CD4-positive, alpha-beta T cell treated with Interleukin-21 for 1 hour (primary cell): Measurements from ENCODE around the gene NRARP.

ENCODE experiments used
- DNase-seq: peaks from one replicate; pipeline ENCODE4 v3.0.0-alpha.2; 2020

Gene NRARP

DNA sequence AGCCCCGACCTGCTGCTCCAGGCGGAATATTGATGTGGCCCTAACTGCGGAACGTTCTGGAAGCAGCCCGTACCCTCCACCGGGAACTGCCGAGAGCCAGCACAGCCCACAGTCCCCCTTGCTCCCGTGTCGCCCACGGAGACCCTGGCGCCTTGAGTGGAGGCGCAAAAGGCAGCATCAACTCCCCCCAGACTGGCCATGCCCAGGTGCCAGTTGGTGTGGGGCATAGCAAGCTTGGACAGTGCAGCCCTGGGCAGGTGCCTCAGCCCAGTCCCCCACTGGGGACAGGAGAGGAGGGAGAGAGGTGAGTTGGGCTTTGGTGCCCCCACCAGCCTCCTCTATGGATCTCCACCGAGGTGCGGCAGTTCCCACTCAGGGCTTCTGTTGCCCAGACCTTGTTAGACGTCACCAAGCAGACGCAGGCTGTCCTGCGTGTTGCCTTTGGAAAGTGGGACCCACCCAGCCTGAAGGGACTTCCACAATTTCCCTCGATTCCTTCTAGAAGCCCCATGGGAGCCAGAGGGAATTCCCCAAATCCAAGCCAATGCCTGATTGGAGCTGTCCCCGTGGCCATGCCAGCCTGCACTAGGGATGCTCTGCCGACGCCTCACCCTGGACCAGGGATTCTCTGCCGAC is 19.8 kb upstream of the NRARP start:
- DNase-seq, result no peak

DNA sequence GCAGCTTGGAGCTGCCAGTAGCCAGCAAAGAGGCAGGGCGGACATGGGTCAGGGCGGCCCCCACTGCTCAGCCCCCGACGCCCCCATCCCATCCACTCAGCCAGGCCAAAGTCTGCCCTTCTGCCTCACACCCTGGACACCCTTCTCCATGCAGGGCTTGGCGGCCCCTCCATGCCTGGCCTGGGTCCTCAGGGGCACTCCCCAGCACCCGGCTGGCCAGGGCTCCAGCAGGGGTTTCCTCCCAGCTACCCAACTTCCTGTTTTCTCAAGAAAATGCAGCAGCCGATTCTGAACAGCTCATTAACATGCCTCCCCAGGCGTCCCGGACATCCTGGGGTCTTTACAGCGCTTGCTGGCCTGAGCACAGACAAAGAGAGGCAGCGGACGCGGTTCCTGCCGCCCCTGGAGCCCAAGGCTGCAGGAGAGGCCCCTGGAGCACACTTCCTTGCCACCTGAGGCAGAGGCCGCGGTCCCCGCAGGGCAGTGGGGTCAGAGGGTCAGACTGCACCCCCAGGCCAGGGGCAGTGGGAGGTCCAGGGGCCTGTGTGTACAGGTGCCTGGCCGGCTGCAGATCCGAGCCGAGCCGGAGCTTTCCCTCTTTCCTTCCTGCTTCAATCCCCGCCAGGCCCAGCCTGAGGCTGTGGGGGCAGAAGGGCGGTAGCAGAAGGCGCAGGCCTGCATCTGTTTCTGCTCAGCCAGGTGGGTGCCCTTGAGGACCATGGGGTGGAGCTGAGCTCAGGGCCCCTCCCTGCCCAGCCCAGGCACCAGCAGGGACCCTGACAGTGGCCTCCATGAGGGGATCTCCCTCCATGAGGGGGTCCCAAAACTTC is 18.7 kb upstream of the NRARP start:
- DNase-seq, result peak; percentile 28

DNA sequence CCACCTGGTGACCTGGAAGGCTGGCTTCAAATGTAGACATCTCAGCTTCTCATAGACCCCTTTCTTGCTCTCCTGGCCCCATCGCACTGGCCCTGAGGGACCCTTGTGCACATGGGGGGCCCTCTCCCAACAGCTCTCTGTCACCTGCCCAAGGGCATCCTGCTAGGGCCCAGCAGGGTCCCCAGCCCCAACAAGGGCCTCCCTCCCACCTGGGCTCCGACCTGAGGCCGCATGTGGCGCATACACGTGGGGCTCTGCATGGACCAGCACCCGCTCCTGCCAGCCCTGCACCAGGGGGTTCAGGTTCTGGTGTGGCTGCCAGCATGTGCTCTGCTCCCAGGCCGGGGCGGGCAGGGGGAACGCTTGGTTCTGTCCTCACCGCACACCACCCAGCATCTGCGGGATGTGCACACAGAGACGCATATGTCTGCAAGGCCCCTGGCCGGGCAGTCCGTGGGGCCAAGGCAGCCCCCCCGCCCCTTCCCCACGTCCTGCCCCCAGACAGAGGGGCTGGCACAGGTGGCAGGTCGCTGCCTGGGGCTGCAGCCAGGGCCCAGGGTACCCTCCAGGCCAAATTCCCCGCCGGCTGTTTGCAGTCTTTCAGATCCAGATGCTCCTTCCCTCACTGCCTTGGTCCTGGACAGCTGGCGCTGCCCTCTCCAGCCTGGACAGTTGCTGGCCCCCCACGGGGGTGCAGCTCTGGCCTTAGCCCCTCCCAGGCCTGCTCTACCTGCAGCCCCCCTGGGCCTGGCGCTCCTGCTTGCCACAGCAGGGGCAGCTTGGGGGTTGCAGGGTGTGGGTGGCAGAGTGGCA is 17.9 kb upstream of the NRARP start:
- DNase-seq, result no peak

DNA sequence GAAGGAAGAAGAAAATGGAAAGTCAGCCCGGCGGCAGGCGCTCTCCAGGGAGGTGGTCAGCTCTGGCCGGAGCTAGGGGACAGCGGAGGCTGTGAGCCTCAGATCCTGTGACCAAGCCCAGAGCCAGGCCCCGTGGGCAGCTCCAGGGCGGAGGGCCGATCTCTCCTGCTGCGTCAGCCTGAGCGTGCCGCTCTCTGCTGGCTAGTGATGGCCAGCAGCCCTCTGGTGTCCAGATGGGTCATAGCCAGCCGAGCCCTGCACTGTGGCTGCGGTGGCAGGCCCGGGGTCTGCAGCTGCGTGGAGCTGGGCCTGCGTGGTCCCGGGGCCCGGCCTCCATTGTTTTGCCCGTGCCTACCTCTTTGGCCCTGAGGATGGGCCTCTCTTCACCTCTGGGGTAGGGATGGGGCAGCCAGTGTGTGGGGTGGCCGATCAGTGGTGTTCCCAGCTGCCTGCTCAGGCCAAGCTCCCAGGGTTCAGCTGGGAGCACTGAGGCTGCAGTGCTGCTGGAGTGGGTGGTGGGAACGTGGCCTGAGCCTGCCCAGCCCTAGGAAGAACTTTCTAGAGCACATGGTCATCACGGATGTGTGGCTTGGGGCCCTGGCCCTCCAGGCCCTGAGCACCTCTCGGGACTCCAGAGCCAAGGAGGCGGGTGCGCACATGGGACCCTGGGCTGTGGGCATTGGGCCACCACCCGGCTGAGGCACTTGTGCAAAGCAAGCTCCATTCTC is 17.1 kb upstream of the NRARP start:
- no peak for DNase-seq

DNA sequence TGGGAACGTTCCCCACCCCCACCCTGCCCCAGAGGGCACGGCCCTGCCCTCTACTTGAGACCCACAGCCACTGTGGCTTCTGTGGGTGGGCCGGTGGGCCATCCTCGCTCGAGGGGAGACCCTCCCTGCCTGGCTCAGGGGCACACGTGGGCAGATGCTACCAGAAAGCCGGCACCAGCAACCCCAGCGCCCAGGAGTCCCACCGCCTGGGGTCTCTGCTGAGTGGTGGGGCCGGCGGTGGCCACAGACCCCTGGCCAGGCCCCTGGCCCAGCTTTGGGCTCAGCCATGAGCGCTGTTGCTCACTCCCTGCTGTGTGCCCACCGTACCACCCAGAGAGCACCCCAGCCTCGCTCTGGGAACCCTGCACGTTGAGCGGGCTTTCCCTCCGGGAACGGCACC is 16.5 kb upstream of the NRARP start:
- DNase-seq, result no peak

DNA sequence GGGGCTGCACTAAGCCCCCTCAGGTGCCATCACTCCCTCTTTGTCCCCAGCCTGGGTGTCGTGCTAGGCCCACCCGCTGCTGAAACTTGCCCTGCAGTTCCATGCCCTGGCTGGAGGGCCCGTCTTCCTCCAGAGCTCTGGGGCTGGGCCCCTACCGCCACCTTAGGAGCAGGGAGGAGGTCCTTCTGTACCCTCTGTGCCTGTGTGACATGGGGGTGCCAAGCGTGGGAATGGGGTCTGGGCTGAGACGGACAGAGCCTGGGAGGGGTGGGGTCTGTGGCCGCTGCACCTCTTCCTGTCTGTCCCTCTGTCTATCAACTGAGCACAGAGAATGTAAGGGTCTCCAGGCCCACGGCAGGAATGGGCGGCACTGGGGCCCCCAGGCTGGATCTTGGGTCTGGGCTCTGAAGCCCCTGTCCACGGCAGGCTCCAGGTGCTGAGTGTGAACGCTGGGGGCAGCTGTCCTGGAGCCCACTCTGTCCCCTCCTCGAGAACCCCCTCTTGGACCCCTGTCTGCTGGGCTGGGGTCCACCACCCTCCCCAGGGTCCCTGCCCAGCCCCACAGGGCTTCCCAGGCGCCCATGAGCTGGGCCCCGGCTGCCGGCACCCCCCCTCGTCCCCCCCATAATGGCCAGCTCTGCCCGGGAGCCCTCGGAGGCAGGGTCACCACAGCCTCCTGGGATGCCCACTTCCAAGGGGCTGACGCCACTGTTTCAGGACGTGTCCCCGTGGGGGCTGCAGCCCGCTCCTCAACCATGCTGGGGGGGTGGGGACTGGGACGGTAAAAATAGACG is 15.8 kb upstream of the NRARP start:
- DNase-seq, result no peak

DNA sequence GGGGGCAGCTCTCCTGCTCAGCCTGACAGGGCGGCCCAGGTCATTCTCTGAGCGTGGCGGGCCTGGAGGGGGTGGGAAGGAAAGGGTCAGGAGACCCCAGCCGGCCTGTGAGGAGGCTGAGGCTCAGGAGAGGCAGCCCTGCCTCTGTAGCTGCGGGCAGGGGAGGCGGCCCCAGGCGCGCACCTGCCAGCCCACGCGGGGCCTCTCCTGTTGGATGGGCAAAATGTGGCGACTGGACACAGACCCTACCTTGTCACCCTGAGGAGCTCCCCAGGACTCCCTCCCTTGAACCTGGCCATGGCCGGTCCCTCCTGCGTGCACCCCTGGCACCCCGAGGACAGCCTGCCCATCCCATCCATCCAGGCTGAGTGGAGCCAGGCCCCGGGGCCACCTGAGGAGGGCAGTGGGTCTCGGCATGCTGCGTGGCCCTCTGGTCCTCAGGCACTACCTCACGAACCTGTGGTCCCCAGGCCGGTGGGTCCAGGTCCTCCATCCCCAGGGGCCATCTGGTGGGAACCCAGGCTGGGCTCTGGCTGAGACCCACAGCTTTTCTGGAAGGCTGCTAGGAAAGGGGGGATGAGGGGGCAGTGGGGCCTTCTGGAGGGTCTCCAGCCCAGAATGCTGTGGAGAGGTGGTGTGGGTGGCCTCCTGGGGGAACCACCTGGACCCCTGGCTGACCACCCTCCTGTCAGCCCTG is 15.1 kb upstream of the NRARP start:
- DNase-seq, result no peak

DNA sequence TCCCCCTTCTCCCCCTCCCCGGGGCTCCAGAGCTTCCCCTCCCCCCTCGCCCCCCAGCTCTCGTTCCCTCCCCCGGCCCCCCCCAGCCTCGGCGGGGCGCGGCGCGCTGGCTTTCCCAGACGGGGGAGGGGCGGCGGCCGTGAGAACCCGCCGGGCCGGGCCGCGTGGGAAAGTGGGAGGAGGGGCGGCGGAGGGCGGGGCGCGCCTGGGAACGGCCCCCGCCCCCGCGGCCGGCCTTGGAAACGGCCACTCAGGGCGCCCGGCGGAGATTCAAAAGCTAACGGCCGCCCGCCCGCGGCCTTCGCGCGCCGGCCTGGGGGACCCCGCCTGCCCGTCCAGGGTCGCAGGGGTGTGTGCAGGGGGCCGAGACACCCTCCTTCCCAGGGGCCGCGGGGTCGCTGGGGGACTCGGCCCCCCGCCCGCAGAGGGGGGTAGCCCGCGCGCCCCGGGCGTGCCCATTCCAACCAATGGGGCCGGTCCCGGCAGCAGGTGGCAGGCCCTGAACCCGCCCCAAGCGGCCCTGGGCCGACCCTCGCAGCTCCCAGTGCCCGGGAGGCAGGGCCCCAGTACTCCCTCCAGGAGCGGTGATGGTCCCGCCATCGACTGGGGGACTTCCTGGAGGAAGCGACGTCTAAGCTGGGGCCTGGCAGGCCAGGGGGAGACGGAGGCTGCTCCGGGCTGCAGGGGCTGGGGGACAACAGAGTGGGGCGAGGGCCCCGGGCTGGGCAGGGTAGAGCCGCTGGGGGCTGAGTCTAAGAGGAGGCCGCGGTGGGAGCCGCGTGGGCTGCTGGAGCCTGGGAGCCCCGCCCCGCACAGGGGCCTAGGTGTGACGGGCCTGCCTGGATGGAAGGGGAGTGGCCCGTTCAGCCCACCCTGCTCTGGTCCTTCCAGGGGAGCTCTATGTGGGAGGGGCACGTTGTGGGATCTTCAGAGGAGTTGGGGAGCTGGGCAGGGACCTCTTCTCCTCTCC is 14.2 kb upstream of the NRARP start:
- DNase-seq, result no peak

DNA sequence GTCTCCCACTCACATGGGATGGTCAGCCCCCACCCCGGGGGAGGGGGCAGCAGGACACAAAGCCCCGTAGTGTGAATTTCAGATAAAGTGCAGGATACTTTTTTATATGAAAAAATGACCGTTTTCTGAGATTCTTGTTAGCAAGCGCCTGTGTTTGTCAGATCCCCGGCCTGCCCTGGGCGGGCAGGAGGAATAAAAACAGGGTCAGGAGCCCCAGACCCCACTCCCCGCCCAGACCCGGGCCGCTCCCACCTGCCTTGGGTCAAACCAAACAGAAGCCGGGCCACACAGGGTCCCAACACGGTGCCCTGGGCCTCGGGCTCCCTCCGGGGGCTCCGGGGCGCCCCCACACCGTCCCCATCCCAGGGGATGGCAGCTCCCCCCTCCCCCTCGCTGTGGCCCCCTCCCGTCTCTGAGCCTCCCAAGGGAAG is 13.5 kb upstream of the NRARP start:
- DNase-seq, result no peak

DNA sequence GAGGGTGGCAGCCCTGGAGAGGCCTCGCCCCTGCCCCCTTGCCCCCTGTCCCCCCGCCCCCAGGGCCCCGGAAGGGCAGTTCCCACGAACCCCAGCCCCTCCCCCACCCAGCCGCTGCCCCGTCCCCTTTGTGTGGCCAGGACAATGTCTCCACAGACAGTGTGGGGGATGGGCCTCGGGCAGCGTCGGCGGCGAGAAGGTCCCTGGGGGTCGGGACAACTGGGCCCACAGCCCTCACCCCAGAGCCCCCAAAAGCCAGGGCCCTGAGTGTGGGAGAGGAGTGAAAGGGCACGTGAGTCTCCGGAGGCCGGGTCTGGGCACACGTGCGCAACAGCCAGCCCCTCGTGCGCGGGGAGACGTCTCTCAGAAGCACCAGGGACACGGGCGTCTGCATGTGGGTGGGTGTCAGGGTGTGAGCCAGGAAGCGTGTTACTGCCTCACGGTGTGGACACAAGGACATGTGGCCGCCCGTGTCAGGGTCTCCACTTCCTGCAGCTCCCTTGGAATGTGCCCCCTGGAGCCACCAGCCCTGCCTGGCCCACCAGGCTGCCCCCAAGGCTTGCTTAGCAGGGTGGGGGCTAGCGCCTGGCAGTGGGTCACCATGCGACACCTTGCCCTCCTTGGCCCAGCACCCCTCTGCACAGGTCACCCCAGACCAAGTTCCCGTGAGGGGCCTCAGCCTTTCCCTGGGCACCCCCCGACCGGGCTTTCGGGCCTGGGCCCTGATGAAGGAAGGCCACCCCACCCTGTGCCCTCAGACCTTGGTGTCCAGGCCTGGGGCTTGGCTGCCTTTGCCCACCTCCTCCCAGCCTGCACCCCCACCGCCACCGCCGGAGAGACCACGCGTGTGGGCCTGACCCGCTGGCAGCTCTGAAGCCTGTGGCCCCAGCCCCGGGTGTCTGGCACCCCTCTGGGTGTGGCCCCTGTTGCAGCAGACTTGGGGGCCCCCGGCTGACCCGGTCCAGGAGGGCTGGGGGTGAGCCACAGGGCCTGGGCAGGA is 12.8 kb upstream of the NRARP start:
- DNase-seq, result no peak

DNA sequence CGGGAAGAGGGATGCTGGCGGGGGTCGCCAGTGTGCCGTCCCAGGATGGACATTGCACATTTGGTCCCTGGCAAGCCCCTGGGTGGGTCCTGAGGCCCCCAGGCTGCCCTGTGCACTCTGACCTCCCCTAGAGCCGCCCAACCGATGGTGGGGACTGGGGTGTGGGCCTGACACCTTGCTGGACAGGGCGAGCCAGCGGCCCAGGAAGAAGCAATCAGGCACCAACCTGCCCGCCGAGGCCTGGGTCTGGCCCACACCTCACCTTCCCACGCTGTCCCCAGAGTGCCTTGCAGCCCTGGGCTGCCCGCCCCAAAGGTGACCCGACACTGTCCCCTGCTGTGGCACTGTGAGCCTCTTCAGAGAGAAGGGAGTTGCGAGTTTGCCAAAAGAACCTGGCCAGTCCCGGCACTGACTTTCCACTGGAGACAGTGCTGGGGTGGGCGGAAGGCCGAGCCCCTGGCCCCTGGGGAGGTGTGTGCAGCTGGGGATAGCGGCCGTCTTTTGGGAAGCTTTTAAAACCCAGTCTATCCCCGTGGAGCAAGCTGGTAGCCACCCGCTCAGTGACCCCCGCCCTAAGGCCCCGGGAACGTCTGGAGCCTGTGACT is 12.0 kb upstream of the NRARP start:
- no peak for DNase-seq

DNA sequence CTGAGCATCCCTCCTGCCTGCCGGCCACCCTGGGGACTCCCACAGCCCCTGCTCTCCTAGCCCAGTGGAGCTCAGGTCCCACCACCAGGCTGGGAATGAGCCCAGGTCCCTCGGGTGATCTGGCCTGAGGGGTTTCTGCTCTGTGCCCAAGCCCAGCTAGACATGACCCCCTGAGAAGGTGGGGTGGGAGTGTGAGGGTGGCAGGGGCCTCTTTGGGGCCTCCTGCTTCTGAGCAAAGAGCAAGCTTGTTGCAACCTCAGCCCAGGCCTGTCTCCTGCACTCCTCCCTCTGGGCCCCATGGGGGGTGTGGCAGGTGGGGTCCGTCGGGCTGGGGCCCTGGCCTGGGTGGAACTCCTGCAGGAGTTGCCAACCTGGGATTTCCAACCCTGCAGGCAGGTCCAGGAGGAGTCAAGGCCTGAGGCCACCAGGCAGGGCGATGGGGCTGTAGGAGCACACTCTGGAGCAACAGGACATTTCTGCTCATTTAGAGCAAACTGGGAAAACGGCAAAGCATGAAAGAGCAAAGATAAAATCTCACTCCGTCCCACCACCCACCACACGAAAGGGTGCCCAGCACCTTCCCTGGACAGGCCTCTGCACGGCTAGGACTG is 11.4 kb upstream of the NRARP start:
- DNase-seq, result no peak

DNA sequence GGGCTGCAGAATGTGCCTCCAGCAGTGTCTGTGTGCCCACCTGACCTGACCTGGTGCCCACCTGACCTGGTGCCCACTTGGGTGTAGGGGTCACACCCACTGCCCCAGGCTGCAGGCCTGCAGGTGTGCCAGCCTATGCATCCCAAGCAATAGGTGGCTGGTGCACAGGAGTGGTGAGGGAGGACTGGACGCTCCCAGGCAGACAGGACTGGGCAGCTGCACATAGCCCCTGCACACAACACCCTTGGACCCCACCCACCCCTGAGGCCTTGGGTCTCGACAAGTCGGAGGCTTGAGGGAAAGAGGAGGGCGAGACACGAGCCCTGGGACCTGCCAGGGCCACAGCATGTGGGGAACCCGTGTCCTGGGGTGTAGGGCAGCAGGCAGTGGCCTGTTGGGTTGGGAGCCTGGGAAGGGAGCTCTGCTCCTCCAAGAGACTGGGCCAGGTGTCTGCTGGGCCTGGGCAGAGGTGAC is 10.8 kb upstream of the NRARP start:
- no peak for DNase-seq

DNA sequence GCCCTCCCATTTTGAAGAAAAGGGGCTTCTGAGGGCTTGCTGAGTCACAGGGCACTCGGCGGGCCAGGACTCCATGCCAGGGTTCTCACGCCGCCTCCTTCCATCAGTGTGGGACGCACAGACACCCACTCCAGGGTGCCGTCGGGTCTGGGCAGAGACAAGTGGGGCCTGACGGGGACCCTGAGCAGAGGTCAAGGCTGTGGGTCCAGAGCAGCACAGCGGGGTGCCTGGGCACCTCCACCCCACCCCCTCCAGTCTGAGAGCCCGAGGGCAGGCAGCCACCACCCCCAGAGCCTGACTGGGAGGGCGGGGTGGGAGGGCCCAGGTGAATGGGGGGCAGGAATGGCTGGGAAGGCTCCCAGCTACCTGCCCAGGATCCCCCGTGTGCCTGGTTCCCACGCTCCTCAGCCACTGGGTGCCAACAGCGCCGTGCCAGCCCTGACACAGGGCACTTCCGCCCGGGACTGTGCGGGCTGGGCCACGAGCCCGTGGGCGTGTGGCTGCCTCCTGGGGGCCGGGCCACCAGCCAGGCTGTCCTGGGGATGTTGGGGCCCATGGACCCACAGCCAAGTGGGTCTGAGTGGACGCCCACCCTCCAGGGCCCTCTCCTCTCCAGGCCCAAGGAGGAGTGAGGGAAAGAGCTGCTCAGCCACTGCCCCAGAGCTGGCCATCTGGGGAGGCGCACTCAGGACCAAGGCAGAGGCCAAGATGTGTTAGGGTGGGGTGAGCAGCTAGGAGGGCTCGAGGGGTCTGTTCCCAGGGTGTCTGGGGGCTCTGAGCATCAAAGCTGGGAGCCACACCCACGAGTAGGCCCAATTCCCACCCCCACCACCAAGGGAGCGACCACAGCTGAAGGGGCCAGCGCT is 10.1 kb upstream of the NRARP start:
- no peak for DNase-seq

DNA sequence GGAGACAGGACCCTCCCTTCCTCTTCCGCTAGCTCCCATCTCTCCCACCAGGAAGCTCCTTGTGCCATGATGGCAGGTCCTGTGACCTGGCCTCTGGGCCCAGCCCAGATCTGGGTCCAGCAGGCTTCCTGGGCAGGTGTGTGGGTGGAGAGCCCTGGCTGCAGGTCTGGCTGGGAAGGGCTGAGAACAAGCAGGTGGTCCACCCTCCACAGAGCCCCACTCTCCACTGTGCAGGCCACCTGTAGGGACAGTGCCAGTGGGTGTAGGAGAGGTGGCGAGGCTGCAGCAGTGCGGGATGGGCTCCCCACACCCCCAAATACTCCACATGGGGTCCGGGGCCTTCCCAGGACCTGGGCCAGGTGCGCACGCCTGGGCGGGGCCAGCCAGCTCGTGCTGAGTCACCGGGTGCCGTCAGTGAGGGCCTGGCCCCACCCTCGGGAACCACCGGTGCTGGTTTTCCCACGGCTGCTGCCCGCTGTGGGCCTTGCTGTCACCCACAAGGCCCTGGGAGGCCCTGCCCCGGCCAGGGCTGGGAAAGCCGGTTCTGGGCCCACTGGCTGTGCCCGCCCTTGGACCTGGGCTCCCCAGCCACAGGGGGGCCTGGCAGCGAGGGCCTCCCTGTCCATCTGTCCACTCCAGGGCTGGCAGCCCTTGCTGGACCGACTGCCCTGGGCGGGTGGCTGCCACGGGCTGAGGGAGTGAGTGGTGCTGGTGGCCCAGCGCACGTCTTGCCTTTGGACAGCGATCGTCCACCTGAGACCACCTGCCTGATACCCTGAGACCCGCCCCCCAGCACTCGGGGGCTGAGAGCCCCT is 9.3 kb upstream of the NRARP start:
- peak; percentile 28 for DNase-seq
